Neutrophil (primary cell): Measurements from ENCODE around the gene PPP6R1.

Experiments
- H3K27ac ChIP-seq: fragments of 200-600 bp; sonication (generic); 2 replicates; pipeline ENCODE4 v1.5.1; 2016; ENCODE audit warnings: mild to moderate bottlenecking, moderate library complexity
- H3K27me3 ChIP-seq: fragments of 200-600 bp; sonication (generic); 2 replicates; pipeline ENCODE4 v1.6.0; 2016; ENCODE audit warnings: mild to moderate bottlenecking
- H3K36me3 ChIP-seq: fragments of 200-600 bp; sonication (generic); 2 replicates; pipeline ENCODE4 v1.5.1; 2017
- H3K4me1 ChIP-seq, 2 experiments: fragments of 200-600 bp in 1 of 2; sonication (generic) in 1 of 2; 1 replicate in 1 of 2; 2 replicates in 1 of 2; pipeline versions ENCODE4 v1.5.1 to v1.6.1; 2013 to 2016; ENCODE audit warnings: low read depth in 1 of 2, low read length in 1 of 2, mild to moderate bottlenecking in 1 of 2, moderate library complexity in 1 of 2; ENCODE audit not compliant: control insufficient read depth in 1 of 2, insufficient read depth in 1 of 2
- H3K4me3 ChIP-seq, 2 experiments: fragments of 200-600 bp in 1 of 2; sonication (generic) in 1 of 2; 1 replicate in 1 of 2; 2 replicates in 1 of 2; pipeline ENCODE4 v1.5.1; 2013 to 2016; ENCODE audit warnings: low read depth in 1 of 2, low read length in 1 of 2, mild to moderate bottlenecking in 1 of 2, moderate library complexity in 1 of 2
- H3K9me3 ChIP-seq: fragments of 200-600 bp; sonication (generic); 2 replicates; pipeline ENCODE4 v1.5.1; 2016
- CTCF ChIP-seq: fragments of 200-600 bp; sonication (generic); IDR thresholded peaks from 2 replicates; pipeline ENCODE4 v1.5.1; 2016; ENCODE audit warnings: antibody characterized with exemption

PPP6R1 gene

DNA sequence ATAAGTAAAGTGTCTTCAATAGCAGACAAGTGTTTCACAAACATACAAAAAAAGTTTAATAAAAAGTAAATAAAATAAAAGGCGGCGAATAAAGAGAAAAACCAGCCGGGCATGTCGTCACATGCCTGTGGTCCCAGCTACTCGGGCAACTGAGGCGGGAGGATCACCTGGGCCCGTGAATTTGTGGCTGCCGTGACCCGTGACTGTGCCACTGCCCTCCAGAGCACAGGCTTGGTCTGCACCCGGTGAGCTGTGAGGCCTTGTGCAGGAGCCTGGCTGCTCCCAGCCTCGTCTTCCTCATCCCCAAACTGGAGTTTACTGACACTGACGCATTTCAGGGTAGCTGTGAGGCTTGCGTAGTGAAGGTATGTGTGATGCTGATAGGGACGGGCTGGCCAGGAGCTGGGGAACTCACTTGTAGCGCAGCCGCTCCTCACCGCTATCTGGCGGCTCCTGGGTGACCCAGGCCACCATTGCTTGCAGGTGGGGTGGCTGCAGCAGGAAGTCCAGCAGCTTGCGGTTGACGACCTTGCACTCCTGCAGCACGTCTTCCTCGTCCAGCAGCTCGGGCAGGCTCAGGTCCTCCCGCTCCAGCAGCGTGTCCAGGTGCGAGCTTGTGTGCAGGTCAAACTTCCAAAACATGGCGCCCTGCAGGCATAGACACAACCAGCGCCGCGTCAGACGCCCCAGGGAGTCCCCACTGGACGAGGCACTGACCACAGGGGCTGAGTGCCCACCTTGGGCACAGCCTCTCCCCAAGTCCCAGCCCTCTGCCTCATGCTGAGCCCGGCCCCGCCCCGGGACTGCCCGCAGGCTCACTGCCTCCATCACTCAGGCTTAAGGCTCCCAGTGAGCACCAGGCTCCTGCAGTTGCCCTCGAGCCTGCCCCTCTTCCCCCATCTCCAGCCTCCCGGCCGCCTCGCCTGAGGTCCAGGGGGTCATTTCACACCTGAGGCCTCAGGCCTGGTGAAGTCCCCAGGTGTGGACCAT lies 12.1 kb downstream of the PPP6R1 start:
- Histone ChIP-seq H3K4me3 (no peak overlapping the region), H3K36me3 (peaks cover 63% of the 10 kb centered on the region), H3K27me3 (no peaks in the 10 kb centered on the region), H3K4me1 (peaks cover 18 to 28% of the 10 kb centered on the region in 2 experiments), H3K27ac (peak overlapping the region; percentile 37), H3K9me3 (no peaks in the 10 kb centered on the region)
- no peak for TF ChIP-seq CTCF

GRCh38 chr19:55245236-55245904 lies 13.4 kb downstream of the PPP6R1 start:
- Histone ChIP-seq H3K27ac (no peak overlapping the region), H3K9me3 (no peaks in the 10 kb centered on the region), H3K36me3 (peaks cover 77% of the 10 kb centered on the region), H3K27me3 (no peaks in the 10 kb centered on the region), H3K4me3 (no peak overlapping the region), H3K4me1 (peaks cover 7 to 14% of the 10 kb centered on the region in 2 experiments)
- no peak for TF ChIP-seq CTCF

DNA sequence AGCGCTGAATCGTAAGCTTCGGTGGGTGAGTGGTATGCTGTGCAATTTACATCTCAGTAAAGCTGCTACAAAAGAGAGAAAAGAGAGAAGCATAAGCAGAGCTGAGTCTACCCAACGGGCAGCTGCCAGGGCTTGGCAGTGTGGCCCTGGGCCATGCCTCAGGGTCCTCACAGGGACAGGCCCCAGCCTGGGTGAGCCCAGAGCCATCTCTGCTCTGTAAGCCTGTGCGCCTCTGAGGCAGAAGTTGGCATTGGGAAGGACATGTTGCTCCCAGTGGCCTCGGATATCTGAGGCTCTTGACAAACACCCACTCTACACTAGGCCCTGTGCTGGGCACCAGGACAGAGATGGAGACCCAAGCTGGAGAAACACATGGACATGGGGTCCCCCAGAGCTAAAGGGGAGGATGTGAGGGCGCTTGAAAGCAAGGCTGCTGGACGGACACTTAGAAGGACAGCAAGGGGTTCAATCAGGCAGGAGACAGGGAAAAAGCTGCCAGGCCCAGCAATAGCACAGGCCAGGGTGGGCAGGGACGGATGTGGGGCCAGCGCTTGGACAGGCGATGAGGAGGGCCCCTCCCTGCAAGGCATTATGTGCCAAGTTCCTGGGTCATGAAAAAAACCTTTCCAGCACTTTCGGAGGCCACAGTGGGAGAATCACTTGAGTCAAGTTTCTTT lies 14.7 kb downstream of the PPP6R1 start:
- Histone ChIP-seq H3K27ac (no peak overlapping the region), H3K4me3 (no peak overlapping the region), H3K9me3 (no peaks in the 10 kb centered on the region), H3K36me3 (peaks cover 86% of the 10 kb centered on the region), H3K27me3 (no peaks in the 10 kb centered on the region), H3K4me1 (peaks cover 0 to 6% of the 10 kb centered on the region in 2 experiments)
- no peak for TF ChIP-seq CTCF

- Histone ChIP-seq H3K4me1 (no peaks in the 10 kb centered on the region), H3K27me3 (no peaks in the 10 kb centered on the region), H3K9me3 (no peaks in the 10 kb centered on the region), H3K4me3 (no peak overlapping the region), H3K36me3 (peaks cover 94% of the 10 kb centered on the region), H3K27ac (no peak overlapping the region)
- TF ChIP-seq CTCF = no peak
These were observed 16.3 kb downstream of the PPP6R1 start for GRCh38 chr19:55242517-55242916.

GRCh38 chr19:55241935-55242464 lies 16.8 kb downstream of the PPP6R1 start:
- TF ChIP-seq CTCF = no peak

More at GRCh38 chr19:55241935-55242464, 16.8 kb downstream of the PPP6R1 start:
- H3K4me1 ChIP-seq = no peaks in the 10 kb centered on the region
- no peak overlapping the region for H3K4me3 ChIP-seq
- H3K9me3 ChIP-seq = no peaks in the 10 kb centered on the region
- peaks cover 98% of the 10 kb centered on the region for H3K36me3 ChIP-seq
- no peaks in the 10 kb centered on the region for H3K27me3 ChIP-seq
- H3K27ac ChIP-seq = no peak overlapping the region
